Activated naive CD4-positive, alpha-beta T cell treated with anti-CD3 and anti-CD28 coated beads, Interleukin-2, amount 10 ng/mL, durations not matched to agents 7 days and 5 days (primary cell): ENCODE measurements around the gene GALE.

Experiments
- CTCF ChIA-PET: fragments of 350-600 bp; sonication (Branson Sonifier 250); formaldehyde crosslinking; loops from one replicate; lab custom pipeline; 2021; ENCODE audit warnings: antibody characterized with exemption; lab: Charles Lee
- DNase-seq: peaks from one replicate; pipeline ENCODE4 v3.0.0-alpha.2; 2020
- H3K27ac Mint-ChIP-seq: one replicate; pipeline ENCODE4 v1.8.0; 2021; ENCODE audit warnings: mild to moderate bottlenecking, moderate library complexity, mixed read lengths
- H3K27me3 Mint-ChIP-seq: one replicate; pipeline ENCODE4 v1.8.0; 2021; ENCODE audit warnings: mild to moderate bottlenecking, mixed read lengths
- H3K36me3 Mint-ChIP-seq: one replicate; pipeline ENCODE4 v1.8.0; 2021; ENCODE audit warnings: mixed read lengths
- H3K4me1 Mint-ChIP-seq: one replicate; pipeline ENCODE4 v1.8.0; 2021; ENCODE audit warnings: mixed read lengths
- H3K4me3 Mint-ChIP-seq: one replicate; pipeline ENCODE4 v1.8.0; 2021; ENCODE audit warnings: mild to moderate bottlenecking, moderate library complexity, mixed read lengths
- H3K9me3 Mint-ChIP-seq: one replicate; pipeline ENCODE4 v1.8.0; 2021; ENCODE audit warnings: mixed read lengths

Gene GALE

GRCh38 chr1:23825076-23825761, 24.7 kb upstream of the GALE start, which contains the start of gene HMGCL:
TSS of gene HMGCL (minus strand) at chr1:23825429. CDS start at chr1:23825415, 14 bp downstream.
- Mint-ChIP-seq H3K9me3 (no peaks in the 10 kb centered on the region), H3K27me3 (peaks cover 4% of the 10 kb centered on the region), H3K4me3 (peak within 1 kb of the TSS; percentile 95), H3K36me3 (peaks cover 14% of the 10 kb centered on the region), H3K27ac (peak within 1 kb of the TSS; percentile 91), H3K4me1 (peaks cover 25% of the 10 kb centered on the region)
- CTCF ChIA-PET = interaction anchor here (0.8 to 4.5 kb wide), 4 partner anchors 14 to 91 kb away, joined by 3 to 26 read pairs (median 3); no protein-coding TSS in a partner anchor
- DNase-seq = peak; percentile 94

- peak overlapping the region; percentile 95 for H3K4me3 Mint-ChIP-seq
- no peak for DNase-seq
- no peaks in the 10 kb centered on the region for H3K9me3 Mint-ChIP-seq
- CTCF ChIA-PET = interaction anchor here (0.8 to 4.5 kb wide), 4 partner anchors 14 to 92 kb away, joined by 3 to 26 read pairs (median 3); no protein-coding TSS in a partner anchor
- H3K27me3 Mint-ChIP-seq = peaks cover 4% of the 10 kb centered on the region
- H3K27ac Mint-ChIP-seq = peak overlapping the region; percentile 91
- peaks cover 25% of the 10 kb centered on the region for H3K4me1 Mint-ChIP-seq
- H3K36me3 Mint-ChIP-seq = peaks cover 16% of the 10 kb centered on the region
These were observed 24.1 kb upstream of the GALE start for GRCh38 chr1:23824711-23825075.

DNA sequence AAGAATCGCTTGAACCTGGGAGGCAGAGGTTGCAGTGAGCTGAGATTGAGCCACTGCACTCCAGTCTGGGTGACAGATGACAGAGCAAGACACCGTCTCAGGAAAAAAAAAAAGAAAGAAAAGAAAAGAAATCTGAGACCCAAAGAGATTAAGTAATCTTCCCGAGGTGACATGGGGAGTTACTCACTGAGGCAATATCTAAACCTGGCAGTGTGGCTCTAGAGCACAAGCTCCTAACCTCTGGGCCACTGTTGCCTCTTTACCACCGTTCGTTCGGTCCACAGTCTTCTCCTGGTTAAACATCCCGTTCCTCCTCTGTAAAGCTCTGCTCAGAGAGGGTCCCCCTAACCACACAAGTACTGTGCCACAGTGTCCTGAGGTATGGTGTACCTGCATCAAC, 23.2 kb upstream of the GALE start:
- DNase-seq = no peak
- Mint-ChIP-seq H3K4me3 (peak overlapping the region; percentile 95), H3K27me3 (peaks cover 3% of the 10 kb centered on the region), H3K9me3 (no peaks in the 10 kb centered on the region), H3K4me1 (peaks cover 25% of the 10 kb centered on the region), H3K27ac (no peak overlapping the region), H3K36me3 (peaks cover 16% of the 10 kb centered on the region)
- CTCF ChIA-PET = interaction anchor here (0.6 to 4.5 kb wide), 2 partner anchors 13 to 20 kb away, joined by 4 to 26 read pairs; no protein-coding TSS in a partner anchor

DNA sequence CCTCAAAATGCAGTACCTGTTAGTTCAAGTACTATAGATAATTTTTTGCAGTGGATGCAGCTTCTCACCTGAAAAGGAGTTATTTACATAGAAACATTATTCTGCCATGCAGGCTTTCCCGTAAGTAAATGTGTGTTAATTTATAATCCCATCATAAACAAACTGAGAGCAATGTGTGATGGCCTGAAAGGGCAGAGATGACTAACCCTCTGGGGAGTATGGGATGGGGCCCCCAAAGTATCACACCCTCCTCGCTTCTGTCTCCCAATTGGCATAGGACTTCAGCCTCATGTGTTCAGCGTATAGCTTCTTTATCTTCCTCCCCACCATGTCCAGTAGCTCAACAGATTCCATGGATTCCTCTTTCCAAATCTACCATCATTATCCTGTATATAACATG, 17.1 kb upstream of the GALE start:
- H3K27ac Mint-ChIP-seq = no peak overlapping the region
- CTCF ChIA-PET = interaction anchor here (1.7 to 3.4 kb wide), 3 partner anchors 7 to 51 kb away, joined by 4 to 16 read pairs (median 4); no protein-coding TSS in a partner anchor
- no peaks in the 10 kb centered on the region for H3K27me3 Mint-ChIP-seq
- no peaks in the 10 kb centered on the region for H3K4me1 Mint-ChIP-seq
- no peak overlapping the region for H3K4me3 Mint-ChIP-seq
- no peak for DNase-seq
- peaks cover 31% of the 10 kb centered on the region for H3K36me3 Mint-ChIP-seq
- no peaks in the 10 kb centered on the region for H3K9me3 Mint-ChIP-seq

DNA sequence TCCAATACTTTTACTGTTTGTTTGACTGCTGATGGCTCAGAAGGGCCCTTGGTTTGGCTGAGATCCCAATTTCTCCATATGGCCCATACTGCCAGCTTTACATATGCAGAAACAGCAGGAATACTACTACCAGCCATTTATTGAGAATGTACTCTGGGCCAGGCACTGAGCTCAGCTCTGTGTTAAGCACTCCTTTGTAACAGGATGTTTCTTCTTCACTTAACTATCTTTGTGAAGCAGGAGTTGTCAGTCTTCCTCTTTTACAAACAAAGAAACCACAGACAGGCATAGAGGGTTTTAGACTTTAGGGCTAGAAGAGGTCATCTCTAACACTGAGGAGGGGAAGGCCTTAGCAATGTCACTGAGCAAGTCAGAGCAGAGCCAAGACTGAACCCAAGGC, 16.4 kb upstream of the GALE start:
- H3K4me1 Mint-ChIP-seq = no peaks in the 10 kb centered on the region
- H3K27me3 Mint-ChIP-seq = no peaks in the 10 kb centered on the region
- H3K27ac Mint-ChIP-seq = no peak overlapping the region
- no peak for DNase-seq
- H3K36me3 Mint-ChIP-seq = peaks cover 34% of the 10 kb centered on the region
- H3K9me3 Mint-ChIP-seq = no peaks in the 10 kb centered on the region
- CTCF ChIA-PET = interaction anchor here (1.8 kb wide), 1 partner anchor 10 kb away, joined by 4 read pairs; no protein-coding TSS in a partner anchor
- H3K4me3 Mint-ChIP-seq = no peak overlapping the region

- H3K27ac Mint-ChIP-seq = no peak overlapping the region
- H3K4me1 Mint-ChIP-seq = no peaks in the 10 kb centered on the region
- CTCF ChIA-PET = interaction anchor here (1.0 to 1.8 kb wide), 2 partner anchors 10 to 28 kb away, joined by 3 to 4 read pairs; no protein-coding TSS in a partner anchor
- H3K27me3 Mint-ChIP-seq = no peaks in the 10 kb centered on the region
- no peaks in the 10 kb centered on the region for H3K9me3 Mint-ChIP-seq
- H3K36me3 Mint-ChIP-seq = peaks cover 34% of the 10 kb centered on the region
- no peak overlapping the region for H3K4me3 Mint-ChIP-seq
- DNase-seq = no peak
These were observed 15.8 kb upstream of the GALE start for GRCh38 chr1:23816361-23816760.

GRCh38 chr1:23814016-23814415, 13.5 kb upstream of the GALE start:
- Mint-ChIP-seq H3K27ac (no peak overlapping the region), H3K27me3 (no peaks in the 10 kb centered on the region), H3K9me3 (no peaks in the 10 kb centered on the region), H3K4me3 (no peak overlapping the region), H3K36me3 (peaks cover 31% of the 10 kb centered on the region), H3K4me1 (peaks cover 15% of the 10 kb centered on the region)
- CTCF ChIA-PET = no interaction called here
- no peak for DNase-seq

GRCh38 chr1:23810818-23811540, 10.4 kb upstream of the GALE start:
- H3K36me3 Mint-ChIP-seq = peaks cover 25% of the 10 kb centered on the region
- H3K27me3 Mint-ChIP-seq = no peaks in the 10 kb centered on the region
- no peaks in the 10 kb centered on the region for H3K9me3 Mint-ChIP-seq
- peak; percentile 75 for DNase-seq
- H3K4me1 Mint-ChIP-seq = peaks cover 21% of the 10 kb centered on the region
- H3K4me3 Mint-ChIP-seq = no peak overlapping the region
- peak overlapping the region; percentile 0 for H3K27ac Mint-ChIP-seq
- CTCF ChIA-PET = interaction anchor here (0.6 to 7.5 kb wide), 30 partner anchors 8 to 508 kb away, joined by 3 to 81 read pairs (median 6); partner anchors contain the start of genes CNR2, HMGCL and MYOM3

DNA sequence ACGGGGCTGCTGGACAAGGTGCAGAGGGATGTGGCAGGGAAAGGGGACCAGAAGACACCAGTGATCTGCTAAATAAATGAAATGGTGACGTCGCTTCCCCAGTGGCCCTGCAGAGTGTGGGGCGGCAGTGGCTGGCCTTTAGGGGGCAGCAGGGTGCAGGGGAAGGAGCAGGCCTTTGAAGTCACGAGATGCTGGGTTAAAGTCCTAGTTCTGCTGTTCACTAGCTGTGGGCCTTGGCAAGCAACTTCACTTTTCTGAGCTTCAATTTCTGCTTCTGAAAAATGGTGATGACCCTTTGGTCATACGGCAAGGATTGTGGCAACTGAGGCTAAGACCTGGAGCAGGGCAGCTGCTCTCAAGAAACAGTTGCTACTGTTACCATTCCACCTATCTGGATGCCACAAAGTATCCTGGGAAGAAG, 9.2 kb upstream of the GALE start:
- DNase-seq = peak; percentile 91
- no peaks in the 10 kb centered on the region for H3K9me3 Mint-ChIP-seq
- peak overlapping the region; percentile 60 for H3K27ac Mint-ChIP-seq
- no peaks in the 10 kb centered on the region for H3K27me3 Mint-ChIP-seq
- no peak overlapping the region for H3K4me3 Mint-ChIP-seq
- H3K36me3 Mint-ChIP-seq = peaks cover 27% of the 10 kb centered on the region
- peaks cover 21% of the 10 kb centered on the region for H3K4me1 Mint-ChIP-seq
- CTCF ChIA-PET = interaction anchor here (0.7 to 7.5 kb wide), 24 partner anchors 9 to 302 kb away, joined by 3 to 81 read pairs (median 6); partner anchors contain the start of genes CNR2, HMGCL, MYOM3 and PITHD1

DNA sequence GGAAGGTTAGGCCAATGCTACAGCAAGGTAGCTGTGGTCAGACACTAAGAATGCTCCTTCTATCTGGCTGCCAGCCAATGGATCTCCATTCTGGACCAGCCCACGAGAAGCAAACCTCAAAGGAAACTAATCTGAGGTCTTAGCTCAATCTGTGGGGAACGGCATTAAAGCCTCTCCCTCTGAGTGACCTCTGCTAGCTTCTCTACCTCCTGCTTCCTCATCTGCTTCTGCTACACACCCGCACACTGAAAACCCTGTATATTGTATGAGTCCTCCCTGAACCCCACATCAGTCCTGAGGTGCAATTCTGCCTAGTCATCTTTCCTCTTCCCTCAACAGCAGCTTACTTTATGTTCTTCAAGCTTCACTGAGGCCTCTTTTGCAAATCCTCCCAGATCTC, 6.9 kb upstream of the GALE start:
- no peak for DNase-seq
- H3K4me1 Mint-ChIP-seq = peaks cover 21% of the 10 kb centered on the region
- no peak overlapping the region for H3K27ac Mint-ChIP-seq
- H3K9me3 Mint-ChIP-seq = no peaks in the 10 kb centered on the region
- H3K4me3 Mint-ChIP-seq = no peak overlapping the region
- no peaks in the 10 kb centered on the region for H3K27me3 Mint-ChIP-seq
- peaks cover 25% of the 10 kb centered on the region for H3K36me3 Mint-ChIP-seq
- CTCF ChIA-PET = interaction anchor here (0.5 to 7.5 kb wide), 7 partner anchors 10 to 221 kb away, joined by 3 to 81 read pairs (median 4); no protein-coding TSS in a partner anchor

GRCh38 chr1:23806280-23806679, 5.7 kb upstream of the GALE start:
- no peak overlapping the region for H3K4me3 Mint-ChIP-seq
- DNase-seq = no peak
- no peak overlapping the region for H3K27ac Mint-ChIP-seq
- H3K27me3 Mint-ChIP-seq = no peaks in the 10 kb centered on the region
- peaks cover 25% of the 10 kb centered on the region for H3K4me1 Mint-ChIP-seq
- CTCF ChIA-PET = interaction anchor here (1.3 to 7.5 kb wide), 3 partner anchors 11 to 111 kb away, joined by 3 to 81 read pairs (median 4); no protein-coding TSS in a partner anchor
- peaks cover 24% of the 10 kb centered on the region for H3K36me3 Mint-ChIP-seq
- H3K9me3 Mint-ChIP-seq = no peaks in the 10 kb centered on the region

GRCh38 chr1:23805025-23805424, 4.5 kb upstream of the GALE start:
- no peaks in the 10 kb centered on the region for H3K9me3 Mint-ChIP-seq
- no peak for DNase-seq
- H3K4me3 Mint-ChIP-seq = no peak overlapping the region
- H3K4me1 Mint-ChIP-seq = peaks cover 21% of the 10 kb centered on the region
- CTCF ChIA-PET = interaction anchor here (1.4 kb wide), 1 partner anchor 33 kb away, joined by 3 read pairs; no protein-coding TSS in a partner anchor
- H3K36me3 Mint-ChIP-seq = peaks cover 22% of the 10 kb centered on the region
- H3K27ac Mint-ChIP-seq = no peak overlapping the region
- H3K27me3 Mint-ChIP-seq = no peaks in the 10 kb centered on the region

DNA sequence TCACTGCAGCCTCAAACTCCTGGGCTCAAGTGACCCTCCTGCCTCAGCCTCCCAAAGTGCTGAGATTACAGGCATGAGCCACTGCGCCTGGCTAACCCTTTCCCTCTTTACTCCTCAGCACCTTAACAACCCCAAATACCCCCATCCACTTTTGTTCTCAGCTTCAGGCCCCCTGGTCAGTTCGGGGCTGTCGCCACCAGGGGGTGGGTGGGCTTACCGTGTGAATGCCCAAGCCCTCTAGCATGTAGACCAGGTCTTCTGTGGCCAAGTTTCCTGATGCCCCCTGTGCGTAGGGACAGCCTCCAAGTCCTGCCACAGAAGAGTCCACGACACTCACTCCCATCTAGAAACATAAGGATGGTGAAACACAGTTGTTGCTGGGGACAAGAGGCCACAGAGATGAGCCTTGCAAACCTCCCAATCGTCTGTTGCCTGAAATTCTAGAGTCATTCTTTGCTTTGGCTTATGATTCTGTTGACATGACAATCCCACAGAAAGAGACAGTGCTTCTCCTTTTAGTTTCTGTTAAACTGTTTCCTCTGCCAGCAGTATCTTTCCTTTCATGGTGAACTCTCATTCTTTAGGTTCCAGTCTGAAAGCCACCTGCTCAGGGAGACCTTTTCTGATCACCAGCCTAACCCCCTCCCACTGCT, 3.8 kb upstream of the GALE start:
- Mint-ChIP-seq H3K27me3 (no peaks in the 10 kb centered on the region), H3K36me3 (peaks cover 22% of the 10 kb centered on the region), H3K9me3 (no peaks in the 10 kb centered on the region), H3K4me3 (no peak overlapping the region), H3K4me1 (peaks cover 21% of the 10 kb centered on the region), H3K27ac (no peak overlapping the region)
- DNase-seq = no peak
- CTCF ChIA-PET = interaction anchor here (0.6 kb wide), 1 partner anchor 20 kb away, joined by 4 read pairs; no protein-coding TSS in a partner anchor
